Activated CD8-positive, alpha-beta memory T cell treated with anti-CD3 and anti-CD28 coated beads for 1 hour (primary cell): Measurements from ENCODE around the gene FRMD1.

ENCODE experiments used
- DNase-seq, 2 donors: peaks; one replicate each; pipeline ENCODE4 v3.0.0-alpha.2; 2020; ENCODE audit warnings: low read depth in 1 of 2; ENCODE audit errors: extremely low read depth in 1 of 2

Gene FRMD1

DNA sequence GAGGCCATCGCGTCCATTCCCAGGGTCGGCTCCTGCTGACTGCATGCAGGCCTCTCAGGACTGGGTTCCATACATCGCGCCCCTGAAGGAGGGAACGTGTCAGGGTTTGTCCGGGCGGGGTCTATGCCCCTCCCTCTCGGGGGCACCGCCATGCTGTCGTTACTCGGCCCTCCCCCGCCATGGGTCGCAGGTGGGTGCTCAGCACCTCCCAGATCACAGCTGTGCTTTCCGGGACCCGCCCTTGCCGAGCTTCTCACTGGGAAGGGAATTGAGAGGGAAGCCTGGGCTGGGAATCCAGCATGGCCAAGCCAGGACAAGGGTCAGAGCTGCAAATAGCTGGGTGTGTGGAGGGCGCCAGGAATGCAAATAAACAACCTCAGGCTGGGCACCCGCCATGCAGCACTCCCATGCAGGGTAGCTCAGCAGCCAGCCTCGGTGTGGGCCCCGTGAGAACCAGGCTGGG is at the start of gene FRMD1:
FRMD1 (minus strand) TSS at position 270 of the 463 bp plus-strand sequence; CDS start at position 152, 118 bp downstream.
- no peak for DNase-seq

DNA sequence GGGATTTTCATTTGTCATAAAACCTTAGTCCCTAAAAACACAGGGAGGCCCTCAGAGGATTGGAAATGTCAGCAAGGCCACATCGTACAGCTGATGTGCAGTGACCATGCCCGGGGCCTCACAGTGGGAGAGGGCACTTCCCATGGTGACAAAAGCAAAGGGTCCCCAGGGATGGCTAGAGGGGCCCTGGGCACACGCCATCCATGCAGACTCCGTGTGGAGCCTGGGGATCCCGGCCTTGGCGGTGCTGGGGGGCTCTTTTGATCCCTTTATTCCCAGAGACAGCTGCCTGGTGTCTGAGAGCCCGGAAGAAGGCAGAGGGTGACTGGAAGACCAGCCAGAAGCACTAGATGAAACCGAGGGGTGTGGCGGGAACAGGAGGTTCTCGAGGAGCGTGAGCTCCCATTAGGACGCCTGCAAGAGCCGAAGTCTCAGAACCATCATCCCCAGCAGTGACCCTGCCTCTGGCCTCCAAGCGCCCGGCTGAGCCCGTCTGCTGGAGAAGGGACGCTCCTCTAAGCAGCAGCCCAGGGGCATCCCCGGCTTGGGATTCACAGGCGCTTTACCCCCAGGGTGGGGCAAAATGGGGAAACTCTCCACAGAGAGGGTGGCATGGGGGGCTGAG is 49.1 kb upstream of the FRMD1 start:
- no peak for DNase-seq

DNA sequence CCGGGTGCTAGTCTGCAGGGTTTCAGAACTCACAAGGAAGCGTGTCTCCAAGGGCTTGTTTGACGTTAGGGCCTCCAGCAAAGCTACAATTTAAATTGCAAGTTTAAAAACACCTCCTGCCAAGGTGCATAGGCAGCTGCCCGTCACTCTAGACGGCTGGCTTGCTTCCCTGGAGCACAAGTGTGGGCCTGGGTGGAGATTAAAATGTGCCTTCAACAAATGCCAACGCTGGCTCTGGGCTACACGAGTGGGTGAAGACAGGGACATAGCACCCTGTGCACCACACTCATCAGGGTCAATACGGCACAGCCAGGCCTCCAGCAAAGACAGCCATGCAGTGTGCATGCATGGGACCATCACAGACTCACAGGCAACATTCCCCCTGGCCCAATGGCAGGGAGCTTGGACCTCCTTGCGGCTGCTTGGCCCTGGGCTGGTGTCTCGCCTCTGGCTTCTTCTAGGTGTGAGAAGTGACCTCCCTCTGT is 48.4 kb upstream of the FRMD1 start:
- no peak for DNase-seq

DNA sequence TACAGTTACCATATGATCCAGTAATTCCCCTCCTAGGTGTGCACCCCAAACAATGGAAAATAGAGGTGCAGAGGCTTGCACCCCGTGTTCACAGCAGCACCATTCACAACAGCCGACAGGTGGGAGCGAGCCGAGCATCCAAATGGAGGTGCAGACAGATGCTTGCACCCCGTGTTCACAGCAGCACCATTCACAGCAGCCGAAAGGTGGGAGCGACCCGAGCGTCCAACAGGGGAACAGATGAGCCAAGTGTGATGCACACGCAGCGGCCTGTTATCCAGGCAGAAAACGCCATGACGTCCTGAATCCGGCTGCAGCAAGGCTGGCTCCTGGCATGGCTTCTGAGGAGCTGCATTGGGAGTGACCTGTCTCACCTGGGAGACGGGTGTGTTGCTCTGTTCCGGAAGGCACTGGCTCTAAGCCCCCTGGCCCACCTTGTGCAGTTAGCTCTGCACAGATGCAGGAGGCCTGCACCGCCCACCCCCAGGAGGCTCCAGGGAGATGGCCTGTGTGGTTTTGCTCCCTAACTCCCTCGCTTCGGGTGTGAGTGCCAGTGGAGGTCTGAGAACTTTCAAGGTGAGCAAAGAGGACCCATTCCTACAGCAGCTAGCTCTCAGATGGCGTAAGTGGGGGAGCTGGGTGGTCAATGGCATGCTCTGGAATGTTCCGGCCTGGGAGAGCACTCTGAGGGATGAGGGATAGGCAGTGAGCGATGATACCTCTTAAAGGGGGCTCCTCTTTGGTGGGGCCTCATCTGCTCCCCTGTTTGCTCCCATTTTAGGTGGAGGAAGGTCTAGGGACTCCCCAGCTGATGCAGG is 47.8 kb upstream of the FRMD1 start:
- DNase-seq: no peak

DNA sequence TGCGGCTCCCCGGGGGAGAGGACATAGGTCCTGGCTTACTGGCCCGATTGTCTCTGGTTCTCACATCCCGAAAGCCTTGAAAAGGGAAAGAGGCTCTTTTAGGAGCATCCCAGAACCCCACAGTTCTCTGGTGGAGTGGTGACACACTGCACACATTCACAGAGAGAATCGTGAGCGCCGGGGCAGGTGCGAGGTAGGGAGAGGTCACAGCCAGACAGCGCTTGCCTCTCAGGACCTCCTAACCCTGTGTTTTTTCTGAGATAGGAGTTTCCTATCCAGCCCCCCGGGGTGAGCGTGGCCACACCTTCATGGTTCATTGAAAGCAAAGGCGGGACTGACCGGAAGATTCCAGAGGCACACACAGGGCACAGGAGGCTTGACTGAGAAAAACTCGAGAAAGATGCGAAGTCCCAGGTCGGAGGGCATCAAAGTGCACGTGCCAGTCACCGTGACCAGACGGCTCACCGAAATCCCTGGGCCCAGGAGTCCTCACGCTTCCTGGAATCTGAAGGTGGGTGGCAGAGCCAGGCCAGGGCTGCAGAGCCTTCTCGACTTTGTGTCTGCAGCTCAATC is 46.5 kb upstream of the FRMD1 start:
- no peak for DNase-seq

DNA sequence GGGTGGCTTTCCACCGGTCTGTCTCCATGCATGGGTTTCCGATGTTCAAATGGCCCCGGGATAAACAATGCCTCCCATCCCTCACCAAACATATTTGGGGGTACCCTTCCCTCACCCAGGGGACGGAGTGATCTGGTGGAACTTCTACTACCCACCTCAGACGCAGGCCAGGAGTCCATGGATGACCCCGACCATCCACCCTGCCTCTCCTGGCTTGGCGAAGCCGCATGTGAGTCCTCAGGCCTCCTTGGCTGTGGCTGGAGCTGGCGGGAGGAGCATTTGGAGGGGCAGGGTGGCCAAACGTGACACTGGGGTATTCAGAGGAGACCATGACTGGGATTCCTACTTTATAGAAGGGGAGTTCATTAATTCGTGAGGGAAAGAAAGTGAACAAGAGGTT is 45.9 kb upstream of the FRMD1 start:
- DNase-seq: no peak

DNA sequence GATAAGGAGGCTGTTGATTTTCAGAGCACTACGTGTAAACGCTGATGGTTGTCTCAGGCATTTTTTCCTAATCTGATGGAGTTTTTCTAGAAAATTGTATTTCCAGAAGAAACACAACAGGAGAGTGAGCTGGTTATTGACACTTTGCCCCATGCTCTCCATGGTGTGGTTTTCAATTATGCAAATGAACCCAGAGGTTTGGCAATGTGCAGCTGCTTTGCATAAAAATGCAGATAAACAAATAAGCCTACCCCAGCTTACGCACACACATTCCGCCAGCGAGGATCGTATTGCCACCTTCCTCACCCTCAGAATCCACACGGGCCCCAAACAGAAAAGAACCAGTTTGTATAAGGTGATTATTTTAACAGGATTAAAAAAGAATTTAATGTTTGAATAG is 45.1 kb upstream of the FRMD1 start:
- no peak for DNase-seq

DNA sequence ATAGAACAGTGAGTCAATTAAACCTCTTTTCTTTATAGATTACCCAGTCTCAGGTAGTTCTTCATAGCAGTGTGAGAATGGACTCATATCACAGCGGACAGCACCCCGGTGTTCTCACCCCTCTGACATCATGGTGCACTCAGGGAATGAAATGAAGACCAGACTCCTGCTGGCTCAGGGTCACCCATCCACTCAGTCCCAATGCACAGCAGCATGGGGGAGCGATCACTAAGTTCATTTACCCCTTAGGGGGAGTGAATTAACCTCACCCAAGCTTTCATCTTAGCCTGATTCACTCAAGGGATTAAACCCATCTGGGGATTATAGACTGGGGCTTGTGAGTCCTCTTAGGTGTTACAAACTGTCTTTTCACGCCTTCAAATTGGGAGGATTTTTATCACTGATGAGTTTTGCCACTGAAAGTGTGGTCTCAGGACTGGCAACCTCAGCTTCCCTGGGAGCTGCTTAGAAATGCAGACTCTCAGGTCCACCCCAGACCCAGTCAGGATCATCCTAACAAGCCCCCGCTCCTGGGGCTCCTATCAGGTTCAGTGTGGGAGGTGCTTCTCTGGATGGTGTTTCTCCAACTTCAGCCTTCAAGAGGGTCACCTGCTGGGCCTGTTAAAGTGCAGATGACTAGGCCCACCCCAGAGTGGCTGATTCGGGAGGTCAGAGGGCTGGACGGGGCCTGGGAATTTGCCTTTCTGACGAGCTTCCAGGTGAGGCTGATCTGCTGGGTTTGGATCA is 44.3 kb upstream of the FRMD1 start:
- DNase-seq: no peak

DNA sequence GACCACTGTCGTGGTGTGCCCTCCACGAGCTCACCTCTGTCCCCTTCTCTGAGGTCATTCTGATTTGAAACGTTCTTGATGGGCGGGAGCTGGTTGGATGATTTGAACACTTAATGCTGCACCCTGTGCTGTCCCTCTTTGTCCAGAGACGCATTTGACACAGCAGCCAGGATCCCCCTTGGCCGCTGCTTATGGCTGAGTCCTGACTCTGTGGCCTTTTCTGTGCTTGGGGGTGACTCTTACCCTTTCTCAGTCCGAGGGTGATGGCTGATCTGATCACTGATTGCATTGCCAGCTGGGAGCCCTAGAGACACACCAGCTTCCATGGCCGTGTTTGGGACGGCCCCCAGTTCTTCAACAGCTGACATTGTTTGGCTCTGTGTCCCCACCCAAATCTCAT is 43.5 kb upstream of the FRMD1 start:
- no peak for DNase-seq

DNA sequence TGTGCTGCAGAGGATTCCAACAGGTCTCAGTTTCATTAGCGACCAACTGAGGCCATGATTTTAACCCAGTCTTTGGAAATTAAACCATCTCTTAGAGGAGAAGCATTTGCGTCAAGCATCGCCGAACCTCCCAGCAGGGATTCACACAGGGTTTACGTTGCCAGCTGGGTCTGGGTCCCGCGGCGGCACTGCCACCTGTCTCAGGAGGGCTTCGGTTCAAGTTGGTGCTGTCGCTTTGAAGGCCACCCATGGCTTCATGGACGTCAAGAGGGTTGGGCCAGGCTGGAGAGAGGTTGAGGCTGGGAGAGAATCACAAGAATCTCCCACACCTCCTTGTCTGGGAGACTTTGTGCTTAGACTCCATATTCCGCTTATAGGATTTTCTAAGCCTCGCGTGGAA is 43.0 kb upstream of the FRMD1 start:
- no peak for DNase-seq

DNA sequence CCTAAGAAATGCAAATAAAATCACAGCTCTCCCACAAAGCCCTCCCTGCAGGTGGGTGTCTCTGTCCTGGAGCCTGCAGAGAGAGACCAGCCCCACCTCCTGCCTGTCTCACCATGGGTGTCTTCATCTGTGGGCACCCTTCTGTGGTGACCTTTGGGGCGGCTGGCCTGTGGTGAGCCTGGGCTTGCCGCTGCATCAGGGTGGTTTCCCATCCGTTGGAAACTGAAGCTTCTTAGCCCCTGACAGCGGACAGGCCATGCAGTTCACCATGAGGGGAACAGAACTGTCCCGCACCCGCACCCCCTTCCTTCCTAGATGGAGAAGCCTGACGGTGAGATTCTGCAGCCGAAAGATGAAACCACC is 42.3 kb upstream of the FRMD1 start:
- DNase-seq: no peak

DNA sequence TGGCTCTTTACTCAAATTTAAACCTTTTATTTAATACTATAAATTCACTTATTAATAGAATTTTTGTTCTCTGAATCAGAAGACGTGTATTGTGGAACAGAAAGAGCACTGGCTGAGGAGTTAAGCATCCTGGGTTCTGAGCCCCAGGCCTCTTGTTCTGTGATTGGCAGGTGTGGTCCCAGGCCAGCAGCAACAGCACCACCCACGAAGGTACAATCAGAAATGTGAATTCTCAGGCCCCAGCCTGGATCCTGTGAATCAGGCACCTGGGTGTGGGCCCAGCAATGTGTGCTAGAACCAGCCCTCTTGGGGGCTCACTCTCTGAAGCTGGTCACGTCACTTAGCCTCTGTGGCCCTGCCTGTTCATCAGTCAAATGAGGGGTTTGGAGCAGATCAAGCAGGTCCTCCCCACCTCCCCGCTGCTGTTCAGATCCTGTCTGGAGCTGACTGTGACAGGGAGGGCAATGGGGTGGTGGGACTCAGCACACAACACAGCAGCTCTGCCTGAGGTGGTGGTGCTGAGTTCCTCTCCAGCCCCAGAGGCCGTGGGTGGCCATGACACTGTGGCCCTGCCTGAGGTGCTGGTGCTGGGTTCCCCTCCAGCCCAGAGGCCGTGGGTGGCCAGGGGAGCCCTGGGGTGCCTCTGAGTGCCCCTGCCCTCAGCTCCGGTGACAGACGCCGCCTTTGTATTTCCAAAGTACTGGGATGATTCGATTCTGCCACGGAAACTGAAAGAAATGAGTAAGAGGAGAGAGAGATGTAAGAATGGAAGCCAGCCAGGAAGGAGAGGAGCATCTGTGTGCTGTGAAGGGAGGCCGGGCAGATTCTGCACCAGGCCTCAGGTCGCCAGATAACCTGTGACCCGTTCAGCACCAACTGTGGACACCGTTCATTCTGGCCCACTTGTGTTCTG is 41.6 kb upstream of the FRMD1 start:
- no peak for DNase-seq

DNA sequence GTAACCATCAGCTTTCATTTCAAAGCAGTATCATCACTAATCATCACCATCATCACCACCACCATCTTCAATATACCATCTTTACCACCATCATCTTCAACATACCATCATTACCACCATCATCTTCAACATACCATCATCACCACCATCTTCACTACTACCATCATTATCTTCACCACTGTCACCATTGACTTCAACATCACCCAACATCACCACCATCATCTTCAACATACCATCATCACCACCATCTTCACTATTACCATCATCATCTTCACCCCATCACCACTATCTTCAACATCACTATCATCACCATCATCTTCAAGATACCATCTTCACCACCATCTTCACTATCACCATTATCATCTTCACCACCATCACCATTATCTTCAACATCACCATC is 40.5 kb upstream of the FRMD1 start:
- no peak for DNase-seq

DNA sequence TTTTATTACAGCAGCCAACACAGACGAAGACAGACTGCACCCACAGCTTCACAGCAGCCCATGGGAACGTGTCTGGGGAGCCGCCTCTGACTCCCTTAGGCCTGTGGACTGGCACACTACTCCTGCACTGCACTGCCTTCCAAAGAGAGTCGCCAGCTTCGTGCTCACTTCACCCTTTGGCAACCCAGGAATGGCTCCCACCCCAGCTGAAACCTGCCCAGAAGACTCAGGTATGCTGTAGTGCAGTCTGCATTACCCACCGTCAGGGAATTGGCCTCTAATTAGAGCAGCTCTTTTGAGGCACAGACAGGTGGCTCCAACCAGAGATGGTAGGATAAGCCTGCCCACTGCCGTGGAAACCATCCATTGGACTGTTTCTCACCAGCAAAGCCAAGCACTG is 39.9 kb upstream of the FRMD1 start:
- DNase-seq: no peak

DNA sequence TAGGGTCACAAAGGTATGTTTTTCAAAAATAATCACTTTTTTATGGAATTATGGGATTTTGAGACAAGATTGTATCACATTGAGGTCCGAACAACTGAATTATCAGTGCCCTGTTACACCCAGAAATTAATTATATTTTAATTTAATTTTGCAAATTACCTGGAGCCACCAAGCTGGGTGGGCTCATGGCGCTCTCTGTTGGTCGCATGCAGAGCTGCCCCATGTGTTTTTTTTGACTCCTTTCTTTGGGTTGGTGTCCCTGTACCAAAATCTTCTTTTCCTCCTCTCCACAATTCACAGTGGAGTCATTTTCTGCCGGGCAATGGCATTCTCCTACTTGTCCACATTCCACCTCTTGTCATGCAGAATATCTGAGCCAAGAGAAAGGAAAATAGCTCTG is 38.9 kb upstream of the FRMD1 start:
- no peak for DNase-seq

DNA sequence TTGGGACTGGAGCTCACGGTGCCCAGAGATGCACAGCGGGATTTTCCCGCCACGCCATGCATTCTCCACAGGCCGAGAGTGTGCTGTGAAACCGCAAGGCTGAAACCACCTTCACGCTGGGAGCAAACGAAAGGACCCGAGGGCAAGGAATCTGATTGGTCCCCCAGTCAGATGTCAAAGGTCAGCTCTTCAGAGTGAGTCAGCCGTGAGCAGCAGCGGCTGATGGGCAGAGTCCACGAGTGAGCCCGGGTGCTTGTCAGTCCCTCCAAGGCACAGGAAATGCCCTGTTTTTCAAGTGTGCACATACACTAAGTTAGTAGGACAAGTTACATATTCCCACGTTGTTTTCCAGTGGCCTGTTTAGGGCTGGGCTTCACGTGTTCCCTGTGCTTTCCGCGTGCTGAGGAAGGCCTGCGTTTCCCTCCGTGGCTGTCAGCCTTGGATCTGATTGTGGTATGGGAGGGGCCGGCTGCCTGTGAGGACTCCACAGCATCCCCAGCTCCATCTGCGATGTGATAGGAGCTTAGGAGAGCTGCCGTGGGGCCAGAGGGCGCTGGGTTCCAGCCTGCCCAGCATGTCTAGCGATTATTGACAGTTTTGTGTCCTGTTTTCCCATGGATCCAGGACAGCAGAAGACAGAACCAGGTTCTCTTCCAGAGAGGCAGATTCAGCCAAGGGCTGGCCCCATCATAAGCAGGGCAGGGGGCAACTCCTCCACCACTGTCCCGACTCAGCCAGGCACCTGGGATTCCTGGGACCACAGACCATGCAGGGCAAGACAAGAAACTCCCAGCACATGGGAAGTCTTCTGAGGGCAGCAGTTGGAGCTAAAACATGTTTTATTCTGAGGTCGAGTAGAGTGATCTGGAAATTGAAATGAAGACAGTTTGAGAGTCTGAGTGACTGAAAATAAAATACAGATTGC is 38.2 kb upstream of the FRMD1 start:
- no peak for DNase-seq

DNA sequence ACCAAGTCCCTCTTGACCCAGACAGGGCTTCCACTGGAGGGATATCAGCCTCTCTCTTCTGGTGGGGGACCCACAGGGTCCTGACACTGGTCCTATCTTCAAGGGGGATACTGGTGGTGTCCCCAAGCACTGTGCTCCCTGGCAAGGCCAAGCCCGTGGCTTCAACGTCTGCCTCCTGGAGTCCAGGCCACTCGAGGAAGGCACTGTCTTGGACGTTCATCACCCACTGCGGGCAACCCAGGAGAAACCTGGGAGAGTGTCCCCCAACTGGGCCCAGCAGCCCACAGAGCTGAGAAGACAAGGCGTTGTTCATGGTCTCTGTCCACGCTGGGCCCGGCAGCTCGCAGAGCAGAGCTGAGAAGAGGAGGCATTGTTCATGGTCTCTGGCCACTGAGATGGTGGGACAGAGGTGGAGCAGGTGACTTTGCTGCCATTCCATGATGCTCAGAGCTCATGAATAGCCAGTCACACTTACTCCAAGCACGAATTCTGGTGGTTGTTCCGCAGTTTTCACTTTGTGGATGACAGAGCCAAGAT is 37.5 kb upstream of the FRMD1 start:
- DNase-seq: no peak

DNA sequence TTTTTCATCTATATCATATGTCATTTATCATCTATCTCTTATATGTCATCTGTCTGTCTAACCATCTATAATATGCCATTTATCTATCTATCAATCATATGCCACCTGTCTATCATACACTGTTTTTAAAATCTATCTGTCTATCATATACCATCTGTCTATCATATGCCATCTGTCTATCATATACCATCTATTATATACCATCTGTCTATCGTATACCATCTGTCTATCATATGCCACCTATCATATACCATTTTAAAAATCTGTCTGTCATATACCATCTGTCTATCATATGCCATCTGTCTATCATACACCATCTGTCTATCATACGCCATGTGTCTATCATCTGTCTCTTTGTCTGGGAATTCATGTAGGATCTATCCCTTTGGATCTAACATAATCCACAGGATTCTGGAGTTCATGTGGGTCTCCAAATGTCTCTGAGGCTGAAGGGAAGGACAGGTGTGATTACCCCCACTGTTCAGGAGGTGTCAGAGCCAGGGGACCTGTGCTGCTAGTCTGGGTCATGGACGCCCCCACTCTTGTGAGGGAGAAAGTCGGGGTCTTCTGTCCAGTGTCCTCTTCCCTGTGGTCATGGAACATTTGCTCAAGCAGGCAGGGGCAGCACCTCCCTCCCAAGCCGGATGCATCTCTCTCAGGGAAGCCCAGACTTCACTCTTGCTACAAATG is 36.9 kb upstream of the FRMD1 start:
- DNase-seq: no peak
